Coronary artery (tissue), 2 donors: ENCODE data around the gene SAMHD1.
"Not testable (repeated sequence)": the region's sequence is repeated elsewhere in the genome, so short reads cannot be mapped to it uniquely, and the experiment has no call there.

ENCODE experiments used
- DNase-seq: peaks from one replicate; pipeline ENCODE4 v3.0.0-alpha.2; 2017; ENCODE audit warnings: low spot score
- H3K27ac ChIP-seq, 2 donors: fragments of 200-600 bp; sonication (generic); one replicate each; pipeline ENCODE4 v1.5.1; 2016 to 2019
- H3K4me3 ChIP-seq: fragments of 200-600 bp; sonication (generic); 2 replicates; pipeline ENCODE4 v1.5.1; 2016; ENCODE audit warnings: mild to moderate bottlenecking, moderate library complexity
- CTCF ChIP-seq: fragments of 200-600 bp; sonication (generic); IDR thresholded peaks from one replicate; pipeline ENCODE4 v1.5.1; 2019; ENCODE audit warnings: antibody characterized with exemption

SAMHD1 gene

GRCh38 chr20:36951198-36951978 lies at the start of gene SAMHD1:
SAMHD1 (minus strand) TSS chr20:36951708; CDS start chr20:36951643, 65 bp downstream.
- DNase-seq: peak; percentile 99
- Histone ChIP-seq H3K4me3 (peak within 1 kb of the TSS; percentile 90), H3K27ac (peak within 1 kb of the TSS; percentile 75 to 95)
- no peak for TF ChIP-seq CTCF

- H3K4me3 ChIP-seq, H3K27ac ChIP-seq, DNase-seq: not testable (repeated sequence)
These were observed 48.7 kb upstream of the SAMHD1 start for GRCh38 chr20:37000171-37000570.

GRCh38 chr20:36998652-36999051 lies 47.1 kb upstream of the SAMHD1 start:
- no peak for DNase-seq
- H3K27ac ChIP-seq: no peak overlapping the region
- H3K4me3 ChIP-seq: no peak overlapping the region
- TF ChIP-seq CTCF: no peak

- no peak for TF ChIP-seq CTCF
- Histone ChIP-seq H3K4me3 (no peak overlapping the region), H3K27ac (no peak overlapping the region)
- DNase-seq: no peak
These were observed 45.6 kb upstream of the SAMHD1 start for GRCh38 chr20:36997121-36997520.

GRCh38 chr20:36994221-36994620 lies 42.7 kb upstream of the SAMHD1 start:
- not testable (repeated sequence) for H3K4me3 ChIP-seq, DNase-seq, H3K27ac ChIP-seq

- Histone ChIP-seq H3K4me3 (no peak overlapping the region), H3K27ac (no peak overlapping the region)
- DNase-seq: no peak
- TF ChIP-seq CTCF: no peak
These were observed 41.4 kb upstream of the SAMHD1 start for GRCh38 chr20:36992802-36993334.

- Histone ChIP-seq H3K27ac (no peak overlapping the region), H3K4me3 (no peak overlapping the region)
- no peak for DNase-seq
- no peak for TF ChIP-seq CTCF
These were observed 40.2 kb upstream of the SAMHD1 start for GRCh38 chr20:36991703-36992102.

GRCh38 chr20:36989797-36990196 lies 38.3 kb upstream of the SAMHD1 start:
- no peak overlapping the region for H3K4me3 ChIP-seq
- peak overlapping the region in 1 of 2 donors; percentile 22 for H3K27ac ChIP-seq
- TF ChIP-seq CTCF: no peak
- no peak for DNase-seq
